ENCODE results near the gene PDIA6. TPM values are rescaled to one million over a fixed set of nuclear protein-coding genes. Genes with fewer than 3 reads are reported as not detected.
A peak's percentile ranks its signal among the peaks of the same experiment; 100 is the strongest.

The PDIA6 gene
- total RNA-seq, 1 experiment from 2014 or later, result 271 TPM

GRCh38 chr2:10774394-10774793, 38.2 kb downstream of the PDIA6 start:
- no TSS peak for BruUV-seq (replicated peaks)
- peak; percentile 9; the same call in 1 of the 2 replicates for ATAC-seq
- no peaks in the 10 kb centered on the region for H3K4me1 ChIP-seq (ENCODE audit: control insufficient read depth, insufficient read depth, low read length)
- in situ Hi-C loops (cut with HindIII; ENCODE audit: low pct_unique_long_range_greater_than_20kb, low sequenced_read_pairs), result no loop called here
- H3K4me3 ChIP-seq (ENCODE audit: low read depth in 2 of 2, low read length in 2 of 2), result no peak overlapping the region
- H3K36me3 ChIP-seq (ENCODE audit: control insufficient read depth, insufficient read depth, low read length), result no peaks in the 10 kb centered on the region
- H3K9me3 ChIP-seq (ENCODE audit: control insufficient read depth, insufficient read depth, low read depth, low read length), result no peaks in the 10 kb centered on the region
- no peak for TF ChIP-seq SIN3A (IDR thresholded peaks at IDR 0.05; ENCODE audit: borderline replicate concordance, insufficient read depth, low read depth, low read length)
- no peak for TF ChIP-seq TCF7L2 (IDR thresholded peaks at IDR 0.05; ENCODE audit: low read depth, low read length)
- intact Hi-C loops (cut with micrococcal nuclease; ENCODE audit: unreplicated experiment), result no loop called here
- no peaks in the 10 kb centered on the region for H3K27me3 ChIP-seq (ENCODE audit: control insufficient read depth, insufficient read depth, low read length)
- H3K27ac ChIP-seq (ENCODE audit: low read length), result no peak overlapping the region
- DNase-seq (ENCODE audit: low read depth, low spot score), result no peak
- POLR2A ChIA-PET, result no interaction called here
- CTCF ChIA-PET, result no interaction called here

GRCh38 chr2:10773821-10774341, 38.7 kb downstream of the PDIA6 start:
- TF ChIP-seq REST (IDR thresholded peaks at IDR 0.05; ENCODE audit: insufficient read depth in 1 of 2, low read depth in 2 of 2, low read length in 1 of 2) (no peak), POLR2AphosphoS5 (IDR thresholded peaks at IDR 0.05; ENCODE audit: low read depth, low read length) (no peak), SIN3A (IDR thresholded peaks at IDR 0.05; ENCODE audit: borderline replicate concordance, insufficient read depth, low read depth, low read length) (no peak), CTCF (IDR thresholded peaks at IDR 0.05) (no peak), TCF7L2 (IDR thresholded peaks at IDR 0.05; ENCODE audit: low read depth, low read length) (no peak)
- no peak overlapping the region for H3K4me3 ChIP-seq (ENCODE audit: low read depth in 2 of 2, low read length in 2 of 2)
- no peaks in the 10 kb centered on the region for H3K4me1 ChIP-seq (ENCODE audit: control insufficient read depth, insufficient read depth, low read length)
- ChIA-PET POLR2A (no interaction called here), CTCF (no interaction called here)
- ATAC-seq (peak; percentile 27), DNase-seq (ENCODE audit: low read depth, low spot score) (no peak)
- no peaks in the 10 kb centered on the region for H3K27me3 ChIP-seq (ENCODE audit: control insufficient read depth, insufficient read depth, low read length)
- in situ Hi-C loops (cut with HindIII; ENCODE audit: low pct_unique_long_range_greater_than_20kb, low sequenced_read_pairs), result no loop called here
- no TSS peak for BruUV-seq (replicated peaks)
- no peaks in the 10 kb centered on the region for H3K9me3 ChIP-seq (ENCODE audit: control insufficient read depth, insufficient read depth, low read depth, low read length)
- intact Hi-C loops (cut with micrococcal nuclease; ENCODE audit: unreplicated experiment), result no loop called here
- no peak overlapping the region for H3K27ac ChIP-seq (ENCODE audit: low read length)
- H3K36me3 ChIP-seq (ENCODE audit: control insufficient read depth, insufficient read depth, low read length), result no peaks in the 10 kb centered on the region

GRCh38 chr2:10772868-10773215, 39.7 kb downstream of the PDIA6 start:
- H3K36me3 ChIP-seq (ENCODE audit: control insufficient read depth, insufficient read depth, low read length), result no peaks in the 10 kb centered on the region
- no peak overlapping the region for H3K4me3 ChIP-seq (ENCODE audit: low read depth in 2 of 2, low read length in 2 of 2)
- ChIA-PET CTCF (no interaction called here), POLR2A (no interaction called here)
- no peak for DNase-seq (ENCODE audit: low read depth, low spot score)
- intact Hi-C loops (cut with micrococcal nuclease; ENCODE audit: unreplicated experiment) (no loop called here), in situ Hi-C loops (cut with HindIII; ENCODE audit: low pct_unique_long_range_greater_than_20kb, low sequenced_read_pairs) (no loop called here)
- no peak for ATAC-seq
- H3K27me3 ChIP-seq (ENCODE audit: control insufficient read depth, insufficient read depth, low read length), result no peaks in the 10 kb centered on the region
- H3K27ac ChIP-seq (ENCODE audit: low read length), result no peak overlapping the region
- no peaks in the 10 kb centered on the region for H3K9me3 ChIP-seq (ENCODE audit: control insufficient read depth, insufficient read depth, low read depth, low read length)
- TF ChIP-seq TCF7L2 (IDR thresholded peaks at IDR 0.05; ENCODE audit: low read depth, low read length), result no peak
- no peak for TF ChIP-seq REST (IDR thresholded peaks at IDR 0.05; ENCODE audit: insufficient read depth in 1 of 2, low read depth in 2 of 2, low read length in 1 of 2)
- no peak for TF ChIP-seq SIN3A (IDR thresholded peaks at IDR 0.05; ENCODE audit: borderline replicate concordance, insufficient read depth, low read depth, low read length)
- no peak for TF ChIP-seq CTCF (IDR thresholded peaks at IDR 0.05)
- no peak for TF ChIP-seq POLR2AphosphoS5 (IDR thresholded peaks at IDR 0.05; ENCODE audit: low read depth, low read length)
- H3K4me1 ChIP-seq (ENCODE audit: control insufficient read depth, insufficient read depth, low read length), result no peaks in the 10 kb centered on the region
- BruUV-seq (replicated peaks), result no TSS peak
